Trophoblast cell (in vitro differentiated cells and primary cell): Measurements from ENCODE around the gene REM1.

Experiments
- DNase-seq, 2 donors: peaks; one replicate each; pipeline ENCODE4 v3.0.0-alpha.2; 2016
- H2AFZ ChIP-seq: 2 replicates; pipeline ENCODE4 v1.6.1; 2013; ENCODE audit warnings: low read length, moderate library complexity, mild to moderate bottlenecking; ENCODE audit not compliant: insufficient read depth, poor library complexity
- H2AK5ac ChIP-seq: 2 replicates; pipeline ENCODE4 v1.6.1; 2013; ENCODE audit warnings: mild to moderate bottlenecking, low read length
- H2BK120ac ChIP-seq: 2 replicates; pipeline ENCODE4 v1.6.1; 2013; ENCODE audit warnings: low read length, mild to moderate bottlenecking, moderate library complexity; ENCODE audit not compliant: insufficient read depth, poor library complexity
- H2BK12ac ChIP-seq: 2 replicates; pipeline ENCODE4 v1.6.1; 2013; ENCODE audit warnings: mild to moderate bottlenecking, low read length, moderate library complexity
- H2BK5ac ChIP-seq: 2 replicates; pipeline ENCODE4 v1.6.1; 2013; ENCODE audit warnings: low read length, low read depth, moderate library complexity, mild to moderate bottlenecking; ENCODE audit not compliant: poor library complexity
- H3K14ac ChIP-seq: 2 replicates; pipeline ENCODE4 v1.6.1; 2013; ENCODE audit warnings: mild to moderate bottlenecking, low read length
- H3K18ac ChIP-seq: 2 replicates; pipeline ENCODE4 v1.6.1; 2013; ENCODE audit warnings: mild to moderate bottlenecking, low read length
- H3K23ac ChIP-seq: 2 replicates; pipeline ENCODE4 v1.6.1; 2013; ENCODE audit warnings: low read length
- H3K27ac ChIP-seq: 2 replicates; pipeline ENCODE4 v1.5.1; 2013; ENCODE audit warnings: low read depth, mild to moderate bottlenecking, inconsistent platforms, low read length, moderate library complexity
- H3K27me3 ChIP-seq: 2 replicates; pipeline ENCODE4 v1.6.1; 2013; ENCODE audit warnings: inconsistent platforms, mild to moderate bottlenecking, low read length, moderate library complexity; ENCODE audit not compliant: insufficient read depth
- H3K36me3 ChIP-seq, 2 experiments: 1 replicate in 1 of 2; 2 replicates in 1 of 2; pipeline ENCODE4 v1.6.1; 2013; ENCODE audit warnings: low read length in 2 of 2, mild to moderate bottlenecking in 2 of 2, moderate library complexity in 1 of 2; ENCODE audit not compliant: insufficient read depth in 2 of 2, control insufficient read depth in 1 of 2
- H3K4ac ChIP-seq: 2 replicates; pipeline ENCODE4 v1.6.1; 2013; ENCODE audit warnings: low read depth, mild to moderate bottlenecking, low read length, moderate library complexity
- H3K4me1 ChIP-seq, 2 experiments: 1 replicate in 1 of 2; 2 replicates in 1 of 2; pipeline ENCODE4 v1.6.1; 2013; ENCODE audit warnings: low read length in 2 of 2, mild to moderate bottlenecking in 2 of 2, moderate library complexity in 1 of 2; ENCODE audit not compliant: insufficient read depth in 2 of 2, control insufficient read depth in 1 of 2
- H3K4me2 ChIP-seq: 2 replicates; pipeline ENCODE4 v1.6.1; 2013; ENCODE audit warnings: inconsistent platforms, mild to moderate bottlenecking, low read length, moderate library complexity
- H3K4me3 ChIP-seq: 2 replicates; pipeline ENCODE4 v1.5.1; 2013; ENCODE audit warnings: mild to moderate bottlenecking, low read depth, low read length, inconsistent platforms
- H3K79me1 ChIP-seq: one replicate; pipeline ENCODE4 v1.6.1; 2013; ENCODE audit warnings: low read length
- H3K79me2 ChIP-seq: 2 replicates; pipeline ENCODE4 v1.6.1; 2013; ENCODE audit warnings: low read length, mild to moderate bottlenecking; ENCODE audit not compliant: control insufficient read depth, insufficient read depth, poor library complexity
- H3K9ac ChIP-seq: 2 replicates; pipeline ENCODE4 v1.6.1; 2013; ENCODE audit warnings: mild to moderate bottlenecking, low read length
- H3K9me3 ChIP-seq: 2 replicates; pipeline ENCODE4 v1.6.1; 2013; ENCODE audit warnings: low read depth, mild to moderate bottlenecking, control low read depth, inconsistent platforms, low read length; ENCODE audit not compliant: insufficient read depth
- H4K12ac ChIP-seq: 2 replicates; pipeline ENCODE4 v1.6.1; 2013; ENCODE audit warnings: low read depth, mild to moderate bottlenecking, low read length, moderate library complexity
- H4K8ac ChIP-seq: 2 replicates; pipeline ENCODE4 v1.6.1; 2013; ENCODE audit warnings: low read depth, mild to moderate bottlenecking, low read length, moderate library complexity
- H4K91ac ChIP-seq: one replicate; pipeline ENCODE4 v1.6.1; 2013; ENCODE audit warnings: low read depth, mild to moderate bottlenecking, low read length, moderate library complexity
- WGBS: extraction: QIAGEN DNeasy Blood & Tissue Kit; methylation state at CpG from one replicate; pipeline ENCODE4 v1.1.7; 2013; ENCODE audit warnings: missing lambda C conversion rate; ENCODE audit not compliant: insufficient read length, insufficient coverage; ENCODE audit errors: extremely low coverage; 5-methylcytosine and 5-hydroxymethylcytosine counted together

Gene REM1

GRCh38 chr20:31522731-31523130, 47.6 kb downstream of the REM1 start:
- no peaks in the 10 kb centered on the region for H3K9me3 ChIP-seq
- no peak overlapping the region for H3K4me3 ChIP-seq
- H3K36me3 ChIP-seq, result peaks cover 17 to 33% of the 10 kb centered on the region in 2 experiments
- H2BK5ac ChIP-seq, result no peak overlapping the region
- H2AK5ac ChIP-seq, result no peak overlapping the region
- no peak overlapping the region for H2BK120ac ChIP-seq
- no peaks in the 10 kb centered on the region for H3K27me3 ChIP-seq
- peaks cover 0 to 3% of the 10 kb centered on the region in 2 experiments for H3K4me1 ChIP-seq
- H3K79me1 ChIP-seq, result no peaks in the 10 kb centered on the region
- no peak overlapping the region for H3K27ac ChIP-seq
- H2AFZ ChIP-seq, result no peak overlapping the region
- no peak overlapping the region for H3K9ac ChIP-seq
- H3K18ac ChIP-seq, result no peak overlapping the region
- no peak overlapping the region for H3K4ac ChIP-seq
- H4K91ac ChIP-seq, result no peak overlapping the region
- no CpG with 5 or more reads among the region's 6 CpGs for WGBS
- H4K12ac ChIP-seq, result no peak overlapping the region
- no peak overlapping the region for H3K14ac ChIP-seq
- no peak overlapping the region for H4K8ac ChIP-seq
- DNase-seq, result no peak
- no peaks in the 10 kb centered on the region for H3K79me2 ChIP-seq
- no peak overlapping the region for H3K4me2 ChIP-seq
- H2BK12ac ChIP-seq, result no peak overlapping the region
- no peak overlapping the region for H3K23ac ChIP-seq

- Histone ChIP-seq H3K27ac (no peak overlapping the region), H3K79me1 (no peaks in the 10 kb centered on the region), H3K79me2 (no peaks in the 10 kb centered on the region)
These were observed 48.5 kb downstream of the REM1 start for GRCh38 chr20:31523361-31524283.

GRCh38 chr20:31527266-31527665, 52.2 kb downstream of the REM1 start:
- peaks cover 42 to 59% of the 10 kb centered on the region in 2 experiments for H3K36me3 ChIP-seq
- no peaks in the 10 kb centered on the region for H3K9me3 ChIP-seq
- no peaks in the 10 kb centered on the region for H3K79me2 ChIP-seq
- H2AK5ac ChIP-seq, result no peak overlapping the region
- no peak overlapping the region for H3K4me2 ChIP-seq
- no peaks in the 10 kb centered on the region for H3K79me1 ChIP-seq
- no peak overlapping the region for H2BK12ac ChIP-seq
- no peaks in the 10 kb centered on the region for H3K4me1 ChIP-seq
- H3K18ac ChIP-seq, result no peak overlapping the region
- H3K9ac ChIP-seq, result no peak overlapping the region
- no peak overlapping the region for H2BK120ac ChIP-seq
- no peak overlapping the region for H3K27ac ChIP-seq
- WGBS, result no CpG with 5 or more reads among the region's 6 CpGs
- H3K14ac ChIP-seq, result no peak overlapping the region
- no peak overlapping the region for H2AFZ ChIP-seq
- H2BK5ac ChIP-seq, result no peak overlapping the region
- no peak overlapping the region for H3K23ac ChIP-seq
- no peak overlapping the region for H3K4ac ChIP-seq
- H3K27me3 ChIP-seq, result no peaks in the 10 kb centered on the region
- no peak overlapping the region for H4K8ac ChIP-seq
- no peak overlapping the region for H4K91ac ChIP-seq
- no peak overlapping the region for H3K4me3 ChIP-seq
- no peak overlapping the region for H4K12ac ChIP-seq
- DNase-seq, result no peak

More at GRCh38 chr20:31523361-31524283, 48.5 kb downstream of the REM1 start:
- Histone ChIP-seq H3K9ac (no peak overlapping the region), H3K27me3 (no peaks in the 10 kb centered on the region), H2AFZ (no peak overlapping the region), H3K23ac (no peak overlapping the region), H3K14ac (no peak overlapping the region), H2BK12ac (no peak overlapping the region), H2BK5ac (no peak overlapping the region), H3K9me3 (no peaks in the 10 kb centered on the region), H3K4me2 (no peak overlapping the region), H3K18ac (peak overlapping the region; percentile 31), H4K12ac (no peak overlapping the region), H2AK5ac (no peak overlapping the region), H3K4ac (peak overlapping the region; percentile 13), H3K4me1 (peaks cover 0 to 3% of the 10 kb centered on the region in 2 experiments), H3K36me3 (peaks cover 22 to 40% of the 10 kb centered on the region in 2 experiments), H4K8ac (no peak overlapping the region), H3K4me3 (no peak overlapping the region), H2BK120ac (no peak overlapping the region), H4K91ac (no peak overlapping the region)
- peak; percentile 84 to 87 for DNase-seq
- no CpG with 5 or more reads among the region's 8 CpGs for WGBS
